ENCODE measurements around the gene CHDH.

DNA sequence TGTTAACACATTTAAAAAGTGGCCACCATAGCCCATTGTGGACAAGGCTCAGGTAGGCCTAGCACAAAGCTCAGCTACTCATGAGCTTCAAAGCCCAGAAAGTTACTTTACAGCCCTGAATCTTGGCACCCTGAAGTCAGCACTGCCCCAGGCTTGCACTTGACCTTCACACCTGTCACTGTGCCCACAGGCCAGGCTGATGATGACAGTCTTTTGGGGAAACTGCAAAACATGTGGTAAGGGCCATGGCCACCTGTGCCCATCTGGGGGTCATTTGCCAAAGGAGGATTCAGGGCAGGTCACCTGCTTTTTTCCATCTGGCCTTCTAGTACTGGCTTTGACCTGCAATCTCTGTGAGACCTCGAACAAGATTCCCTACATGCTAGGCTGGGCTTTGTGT lies 11.0 kb downstream of the CHDH start:
- TF ChIP-seq, protein P1, sequence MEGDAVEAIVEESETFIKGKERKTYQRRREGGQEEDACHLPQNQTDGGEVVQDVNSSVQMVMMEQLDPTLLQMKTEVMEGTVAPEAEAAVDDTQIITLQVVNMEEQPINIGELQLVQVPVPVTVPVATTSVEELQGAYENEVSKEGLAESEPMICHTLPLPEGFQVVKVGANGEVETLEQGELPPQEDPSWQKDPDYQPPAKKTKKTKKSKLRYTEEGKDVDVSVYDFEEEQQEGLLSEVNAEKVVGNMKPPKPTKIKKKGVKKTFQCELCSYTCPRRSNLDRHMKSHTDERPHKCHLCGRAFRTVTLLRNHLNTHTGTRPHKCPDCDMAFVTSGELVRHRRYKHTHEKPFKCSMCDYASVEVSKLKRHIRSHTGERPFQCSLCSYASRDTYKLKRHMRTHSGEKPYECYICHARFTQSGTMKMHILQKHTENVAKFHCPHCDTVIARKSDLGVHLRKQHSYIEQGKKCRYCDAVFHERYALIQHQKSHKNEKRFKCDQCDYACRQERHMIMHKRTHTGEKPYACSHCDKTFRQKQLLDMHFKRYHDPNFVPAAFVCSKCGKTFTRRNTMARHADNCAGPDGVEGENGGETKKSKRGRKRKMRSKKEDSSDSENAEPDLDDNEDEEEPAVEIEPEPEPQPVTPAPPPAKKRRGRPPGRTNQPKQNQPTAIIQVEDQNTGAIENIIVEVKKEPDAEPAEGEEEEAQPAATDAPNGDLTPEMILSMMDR (IDR thresholded peaks at IDR 0.05) = no peak
- TF ChIP-seq EP300 (IDR thresholded peaks at IDR 0.05; ENCODE audit: low read depth) (no peak), POLR2A (IDR thresholded peaks at IDR 0.05) (no peak)
